Measurements from ENCODE around the gene GABRR1. TPM values are rescaled to one million over a fixed set of nuclear protein-coding genes. Genes with fewer than 3 reads are reported as not detected.

Gene GABRR1
- total and polyA plus RNA-seq, 8 donors = 0.15 to 0.45 TPM; not detected in 6

DNA sequence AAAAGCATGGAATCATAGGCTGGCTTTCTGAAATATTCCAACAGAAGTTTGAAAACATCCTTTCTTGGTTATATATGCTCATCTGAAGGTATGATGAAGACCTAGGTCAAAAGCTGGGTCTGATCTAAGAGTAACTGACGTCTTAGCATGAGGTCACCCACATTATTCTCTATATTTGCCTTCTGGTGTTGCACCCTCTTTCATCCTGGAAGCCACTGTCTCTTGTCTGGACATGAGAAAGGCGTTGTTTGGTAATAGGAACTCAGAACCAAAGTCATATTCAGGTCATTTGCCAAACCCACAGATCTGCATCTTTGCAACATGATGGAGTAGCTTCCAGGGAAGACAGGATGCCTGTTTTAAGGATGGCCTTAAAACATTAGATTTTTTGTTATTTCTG lies 17.6 kb downstream of the GABRR1 start:
- Histone ChIP-seq H3K4me1 (no peaks in the 10 kb centered on the region), H3K36me3 (no peaks in the 10 kb centered on the region), H3K9me3 (peaks cover 0 to 17% (median 14%) of the 10 kb centered on the region in 4 donors), H3K4me3 (no peak overlapping the region), H3K27ac (no peak overlapping the region), H3K27me3 (no peaks in the 10 kb centered on the region)
- TF ChIP-seq, protein P1, sequence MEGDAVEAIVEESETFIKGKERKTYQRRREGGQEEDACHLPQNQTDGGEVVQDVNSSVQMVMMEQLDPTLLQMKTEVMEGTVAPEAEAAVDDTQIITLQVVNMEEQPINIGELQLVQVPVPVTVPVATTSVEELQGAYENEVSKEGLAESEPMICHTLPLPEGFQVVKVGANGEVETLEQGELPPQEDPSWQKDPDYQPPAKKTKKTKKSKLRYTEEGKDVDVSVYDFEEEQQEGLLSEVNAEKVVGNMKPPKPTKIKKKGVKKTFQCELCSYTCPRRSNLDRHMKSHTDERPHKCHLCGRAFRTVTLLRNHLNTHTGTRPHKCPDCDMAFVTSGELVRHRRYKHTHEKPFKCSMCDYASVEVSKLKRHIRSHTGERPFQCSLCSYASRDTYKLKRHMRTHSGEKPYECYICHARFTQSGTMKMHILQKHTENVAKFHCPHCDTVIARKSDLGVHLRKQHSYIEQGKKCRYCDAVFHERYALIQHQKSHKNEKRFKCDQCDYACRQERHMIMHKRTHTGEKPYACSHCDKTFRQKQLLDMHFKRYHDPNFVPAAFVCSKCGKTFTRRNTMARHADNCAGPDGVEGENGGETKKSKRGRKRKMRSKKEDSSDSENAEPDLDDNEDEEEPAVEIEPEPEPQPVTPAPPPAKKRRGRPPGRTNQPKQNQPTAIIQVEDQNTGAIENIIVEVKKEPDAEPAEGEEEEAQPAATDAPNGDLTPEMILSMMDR (IDR thresholded peaks at IDR 0.05) = no peak
- TF ChIP-seq POLR2AphosphoS5 (IDR thresholded peaks at IDR 0.05) (no peak), POLR2A (IDR thresholded peaks at IDR 0.05) (no peak), EP300 (IDR thresholded peaks at IDR 0.05) (no peak)
- intact Hi-C loops (cut with DNase I; ENCODE audit: low total_unique reads) = no loop called here
- no peak for DNase-seq
- 61 to 67% (median 62%) methylated on average over 2 of the region's 2 CpGs for WGBS, 5 donors

DNA sequence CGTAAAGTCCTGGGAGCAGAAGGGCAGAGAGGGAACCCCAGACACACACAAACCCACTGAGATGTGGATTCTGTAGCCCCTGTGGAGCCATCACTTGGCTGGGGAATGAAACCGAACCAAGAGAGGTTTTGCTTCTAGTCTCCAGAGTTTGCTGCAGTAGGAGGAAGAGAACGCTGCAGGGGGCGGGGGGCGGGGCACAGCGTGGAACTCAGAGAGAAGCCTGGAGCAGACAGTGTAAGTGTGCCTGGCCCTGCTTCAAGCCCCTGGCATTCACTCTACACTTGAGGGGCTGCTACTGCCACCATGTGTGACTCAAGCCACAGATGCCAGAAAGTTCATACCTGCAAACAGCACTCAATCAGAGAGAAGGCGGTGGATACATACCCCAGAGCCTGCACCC lies 18.9 kb downstream of the GABRR1 start:
- H3K4me3 ChIP-seq = no peak overlapping the region
- no peak overlapping the region for H3K27ac ChIP-seq
- no peaks in the 10 kb centered on the region for H3K36me3 ChIP-seq
- no peaks in the 10 kb centered on the region for H3K4me1 ChIP-seq
- H3K9me3 ChIP-seq = peaks cover 0 to 28% (median 23%) of the 10 kb centered on the region in 4 donors
- intact Hi-C loops (cut with DNase I; ENCODE audit: low total_unique reads) = no loop called here
- H3K27me3 ChIP-seq = no peaks in the 10 kb centered on the region
- WGBS, 5 donors = 65 to 77% (median 74%) methylated on average over 7 of the region's 7 CpGs
- no peak for TF ChIP-seq POLR2A (IDR thresholded peaks at IDR 0.05)
- TF ChIP-seq POLR2AphosphoS5 (IDR thresholded peaks at IDR 0.05) = no peak
- TF ChIP-seq, protein P1 (IDR thresholded peaks at IDR 0.05) = no peak
- TF ChIP-seq EP300 (IDR thresholded peaks at IDR 0.05) = no peak
- no peak for DNase-seq

DNA sequence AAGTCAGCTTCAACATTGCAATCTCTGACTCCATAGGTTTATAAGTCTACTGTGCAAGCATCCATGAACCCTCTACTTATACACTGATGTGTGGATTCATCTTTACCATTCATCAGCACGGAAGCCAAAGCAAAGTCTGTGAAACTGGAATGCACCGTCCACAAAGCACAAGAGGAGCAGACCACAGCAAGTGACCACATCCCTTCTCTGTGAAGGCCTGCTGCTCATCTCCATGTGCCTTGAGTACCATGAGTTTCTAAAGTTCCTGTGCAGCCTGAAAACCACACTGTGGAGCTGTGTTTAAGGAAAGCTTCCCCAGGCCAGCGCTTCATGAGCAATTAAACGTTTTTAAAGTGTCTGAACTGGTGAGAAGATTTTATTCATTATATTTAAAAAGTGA lies 20.0 kb downstream of the GABRR1 start:
- WGBS, 5 donors = 55 to 85% (median 69%) methylated on average over 4 of the region's 4 CpGs
- Histone ChIP-seq H3K36me3 (no peaks in the 10 kb centered on the region), H3K27ac (no peak overlapping the region), H3K27me3 (no peaks in the 10 kb centered on the region), H3K9me3 (peaks cover 0 to 28% (median 23%) of the 10 kb centered on the region in 4 donors), H3K4me1 (no peaks in the 10 kb centered on the region), H3K4me3 (no peak overlapping the region)
- intact Hi-C loops (cut with DNase I; ENCODE audit: low total_unique reads) = no loop called here
- no peak for TF ChIP-seq POLR2A (IDR thresholded peaks at IDR 0.05)
- no peak for TF ChIP-seq POLR2AphosphoS5 (IDR thresholded peaks at IDR 0.05)
- TF ChIP-seq, protein P1 (IDR thresholded peaks at IDR 0.05) = no peak
- TF ChIP-seq EP300 (IDR thresholded peaks at IDR 0.05) = no peak
- DNase-seq = no peak

DNA sequence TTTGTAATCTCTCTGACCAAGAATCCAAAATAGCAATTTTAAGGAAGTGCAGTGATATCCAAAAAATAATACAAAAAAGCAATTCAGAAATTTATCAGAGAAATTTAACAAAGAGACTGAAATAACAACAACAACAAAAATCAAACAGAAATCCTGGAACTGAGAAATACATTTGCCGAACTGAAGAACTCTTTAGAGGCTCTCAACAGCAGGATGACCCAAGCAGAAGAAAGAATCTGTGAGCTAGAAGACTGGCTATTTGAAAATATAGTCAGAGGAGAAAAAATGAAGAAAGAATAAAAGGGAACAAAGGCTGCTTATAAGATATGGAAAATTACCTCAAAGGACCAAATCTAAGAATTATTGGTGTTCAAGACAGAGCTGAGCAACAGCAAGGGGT lies 22.6 kb downstream of the GABRR1 start:
- Histone ChIP-seq H3K27me3 (no peaks in the 10 kb centered on the region), H3K27ac (no peak overlapping the region), H3K4me3 (no peak overlapping the region), H3K36me3 (no peaks in the 10 kb centered on the region), H3K4me1 (no peaks in the 10 kb centered on the region), H3K9me3 (peaks cover 0 to 28% (median 23%) of the 10 kb centered on the region in 4 donors)
- no peak for TF ChIP-seq POLR2A (IDR thresholded peaks at IDR 0.05)
- TF ChIP-seq EP300 (IDR thresholded peaks at IDR 0.05) = no peak
- TF ChIP-seq, protein P1 (IDR thresholded peaks at IDR 0.05) = no peak
- TF ChIP-seq POLR2AphosphoS5 (IDR thresholded peaks at IDR 0.05) = no peak
- WGBS, 5 donors = 93 to 98% (median 95%) methylated on average over 1 of the region's 1 CpG
- DNase-seq = no peak
- intact Hi-C loops (cut with DNase I; ENCODE audit: low total_unique reads) = no loop called here

All from stomach (tissue), 9 donors.